Activated CD8-positive, alpha-beta memory T cell treated with anti-CD3 and anti-CD28 coated beads, Interleukin-2, amount 50 U/mL, for 1 hour (primary cell): ENCODE data around the gene CLSTN2.

Experiments used
- DNase-seq: peaks from one replicate; pipeline ENCODE4 v3.0.0-alpha.2; 2020; ENCODE audit errors: extremely low read depth

CLSTN2 gene

DNA sequence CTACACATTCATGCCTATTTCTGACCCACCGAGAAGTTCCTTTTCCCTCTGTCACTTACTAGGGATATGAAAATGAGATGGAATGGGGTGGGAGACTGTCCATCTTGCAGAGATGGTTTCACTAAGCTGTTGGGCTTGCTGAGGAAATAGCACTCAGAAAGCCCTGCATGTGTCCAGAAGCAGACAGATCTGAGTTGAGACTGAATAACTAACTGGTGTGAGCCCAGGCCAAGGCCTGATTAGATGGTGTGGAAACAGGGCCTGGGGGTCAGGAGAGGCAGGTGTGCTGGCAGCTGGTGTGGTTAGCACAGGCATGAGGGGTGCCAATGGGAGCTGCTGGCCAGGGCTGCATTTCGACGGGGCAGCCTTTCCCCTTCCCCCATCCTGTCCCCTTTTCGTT is 72.1 kb downstream of the CLSTN2 start:
- DNase-seq = no peak

DNA sequence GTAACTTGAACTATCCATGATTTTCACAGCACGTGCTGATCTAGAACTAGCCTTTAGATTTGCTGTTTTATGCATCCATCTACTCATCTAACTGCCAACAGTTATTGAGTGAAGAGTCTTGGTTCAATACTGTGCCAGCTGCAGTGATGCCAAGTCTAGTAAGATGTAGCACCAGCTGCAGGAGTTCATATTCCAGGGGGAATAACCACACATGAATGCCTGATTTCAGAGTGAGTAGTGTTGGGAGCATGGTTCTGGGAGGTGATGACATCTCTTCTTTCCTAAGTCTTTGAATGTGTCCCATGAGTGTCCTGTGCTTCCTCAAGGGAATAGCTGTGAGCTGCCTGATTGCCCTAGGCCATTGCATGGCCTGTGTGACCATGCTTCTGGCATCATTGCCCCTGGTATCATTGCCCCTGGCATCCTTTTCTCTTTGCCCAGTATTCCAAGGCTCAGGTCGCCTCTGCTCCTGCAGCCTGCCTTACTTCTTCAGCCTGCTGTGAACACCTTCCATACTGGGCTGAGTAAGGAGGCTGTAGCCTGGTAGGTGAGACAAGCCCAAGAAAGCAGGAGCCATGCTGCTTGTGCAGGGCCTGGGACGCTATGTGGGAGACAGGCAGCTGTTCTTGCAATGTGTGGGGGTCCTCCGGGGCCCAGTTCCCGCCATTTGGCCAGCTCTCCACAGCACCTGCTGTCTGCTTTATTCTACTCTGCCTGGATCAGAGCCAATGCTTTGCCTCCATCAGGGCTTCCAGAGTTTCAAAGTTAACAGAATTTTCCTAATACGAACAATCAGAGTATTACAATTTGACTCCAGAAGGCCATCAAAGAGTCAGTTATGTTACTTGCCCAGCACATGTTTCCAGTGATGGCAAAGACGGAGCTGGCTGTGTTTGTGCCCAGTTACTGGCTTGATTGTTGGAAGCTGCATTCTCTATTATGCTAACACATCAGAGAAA is 73.2 kb downstream of the CLSTN2 start:
- DNase-seq = no peak

- no peak for DNase-seq
Observed at GRCh38 chr3:140010391-140010790, 75.4 kb downstream of the CLSTN2 start.

DNA sequence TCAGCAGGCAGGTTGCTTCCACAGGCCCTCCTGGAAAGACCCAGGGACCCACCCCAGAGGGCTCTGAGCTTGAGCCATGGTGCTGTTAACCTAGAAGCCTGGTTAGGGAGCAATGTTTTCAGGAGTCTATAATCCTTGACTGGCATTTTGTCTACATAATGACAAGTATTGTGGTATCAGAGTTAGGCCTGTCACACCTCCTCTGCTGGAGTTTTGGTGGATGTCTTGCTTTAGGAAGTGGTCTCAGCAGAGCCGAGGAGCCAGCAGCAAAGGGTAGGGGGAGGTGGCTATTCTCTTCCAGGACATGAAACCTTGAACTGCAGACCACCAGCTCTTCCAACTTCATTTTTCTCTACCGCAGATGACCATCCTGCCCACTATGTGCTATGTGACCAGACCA is 76.1 kb downstream of the CLSTN2 start:
- DNase-seq = no peak

- no peak for DNase-seq
Observed at GRCh38 chr3:140011611-140012277, 76.8 kb downstream of the CLSTN2 start.

DNA sequence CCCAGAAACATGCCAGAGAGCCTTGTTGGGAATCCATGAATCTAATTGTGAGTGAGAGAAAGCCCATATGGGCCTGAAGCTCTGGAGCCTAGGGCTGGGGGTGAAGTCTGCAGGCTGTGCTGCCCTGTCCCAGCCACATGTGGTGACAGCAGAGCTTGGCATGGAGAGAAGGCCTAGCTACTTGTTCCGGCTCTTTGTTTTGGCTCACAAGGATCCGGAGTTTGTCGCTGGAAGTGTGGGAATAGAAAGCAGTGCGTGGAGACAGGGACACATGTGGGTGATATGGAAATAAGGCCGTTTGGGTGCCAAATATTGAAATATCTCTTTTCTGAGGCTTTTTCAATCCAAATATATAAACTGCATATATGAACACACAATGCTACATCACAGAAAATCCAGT is 78.2 kb downstream of the CLSTN2 start:
- no peak for DNase-seq

GRCh38 chr3:140014831-140015495 is 80.0 kb downstream of the CLSTN2 start:
- no peak for DNase-seq

- no peak for DNase-seq
Observed at GRCh38 chr3:140015741-140016140, 80.8 kb downstream of the CLSTN2 start.

DNA sequence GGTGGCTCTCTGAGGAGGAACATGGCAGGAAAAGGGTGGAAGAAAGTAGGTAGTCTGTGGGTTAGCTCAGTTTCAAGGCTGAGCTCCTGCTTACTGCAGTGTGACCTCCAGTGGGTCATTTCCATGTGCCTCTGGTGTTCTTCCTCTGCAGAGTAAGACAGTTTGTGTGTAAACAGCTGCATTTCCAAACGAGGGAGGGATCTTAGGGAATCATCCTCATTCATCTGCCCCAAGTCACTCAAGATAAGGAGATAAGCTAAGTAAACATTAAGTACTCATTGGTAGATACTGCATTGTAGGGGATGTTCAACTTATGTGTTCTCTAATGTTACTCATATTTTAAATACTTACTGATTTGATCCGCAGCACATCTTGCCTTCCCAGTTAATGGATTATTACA is 83.6 kb downstream of the CLSTN2 start:
- no peak for DNase-seq

GRCh38 chr3:140019946-140020345 is 85.0 kb downstream of the CLSTN2 start:
- no peak for DNase-seq

DNA sequence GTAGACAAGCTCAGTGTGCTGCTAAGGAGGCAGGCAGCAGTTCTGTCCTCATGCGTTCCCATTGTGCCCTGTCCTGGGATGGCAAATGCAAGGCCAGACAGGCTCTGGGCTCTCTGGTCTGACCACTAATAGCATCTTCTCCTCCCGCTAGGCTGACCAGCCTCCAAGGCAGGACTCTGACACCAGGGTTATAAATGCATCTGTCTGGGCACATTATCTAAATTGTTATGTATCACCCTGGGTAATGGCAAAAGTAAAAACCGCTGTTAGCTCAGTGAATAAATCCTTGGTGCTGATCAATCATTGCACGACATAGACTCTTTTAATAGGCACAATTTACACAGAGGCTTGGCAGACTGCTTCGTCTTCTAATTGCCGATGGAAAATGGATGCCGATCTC is 85.6 kb downstream of the CLSTN2 start:
- no peak for DNase-seq

- no peak for DNase-seq
Observed at GRCh38 chr3:140021269-140021668, 86.3 kb downstream of the CLSTN2 start.

- DNase-seq = no peak
Observed at GRCh38 chr3:140022066-140022770, 87.2 kb downstream of the CLSTN2 start.

GRCh38 chr3:140023616-140024530 is 88.9 kb downstream of the CLSTN2 start:
- DNase-seq = no peak

GRCh38 chr3:140031170-140031569 is 96.2 kb downstream of the CLSTN2 start:
- no peak for DNase-seq

DNA sequence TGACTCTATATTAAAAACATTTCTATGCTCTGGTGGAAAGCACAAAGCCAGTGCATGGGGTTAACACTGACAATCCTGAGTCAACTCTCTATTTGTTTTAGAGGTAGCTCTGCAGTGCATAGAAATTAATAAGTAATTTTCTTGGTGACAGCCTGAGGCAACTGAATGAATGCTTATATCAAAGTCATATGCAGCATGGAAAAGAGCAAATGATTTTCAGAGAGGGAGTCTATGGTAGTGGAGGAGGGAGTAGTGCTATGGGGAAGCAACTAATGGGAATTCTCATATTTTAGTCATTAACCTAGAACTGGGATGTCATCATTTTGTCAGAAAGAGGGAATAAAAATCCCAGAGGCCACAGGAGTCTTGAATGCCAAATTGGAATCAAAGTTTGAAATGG is 99.1 kb downstream of the CLSTN2 start:
- no peak for DNase-seq

GRCh38 chr3:140035871-140036270 is 100.9 kb downstream of the CLSTN2 start:
- DNase-seq = no peak

DNA sequence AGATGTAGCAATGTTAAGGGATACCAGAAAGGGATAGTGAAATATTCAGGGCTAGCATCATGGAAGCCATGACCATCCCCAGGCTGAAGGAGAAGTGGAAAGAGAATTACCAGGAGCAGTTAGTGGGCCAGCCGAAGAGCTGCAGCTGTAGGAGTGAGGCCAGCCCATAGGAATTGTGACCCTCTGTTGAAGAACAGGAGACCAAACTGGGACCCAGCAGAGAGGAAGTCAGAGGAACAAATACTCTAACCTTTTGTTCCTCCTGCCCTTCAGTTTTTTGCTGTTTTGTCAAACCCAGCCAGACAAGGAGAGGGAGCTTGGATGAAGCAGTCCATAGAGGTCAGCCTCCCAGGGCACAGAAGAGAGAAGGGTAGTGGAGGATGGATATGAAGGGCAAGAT is 115.4 kb downstream of the CLSTN2 start:
- no peak for DNase-seq

- no peak for DNase-seq
Observed at GRCh38 chr3:140051019-140051957, 116.3 kb downstream of the CLSTN2 start.
